SK-N-SH (cell line): ENCODE data around the gene MRPL10. TPM values are rescaled to one million over a fixed set of nuclear protein-coding genes. Genes with fewer than 3 reads are reported as not detected.

Source experiments
- CTCF ChIA-PET: fragments of 300-600, 350-600 bp; formaldehyde crosslinking; extraction: SDS; loops from one replicate; lab custom pipeline; 2021; lab: Yijun Ruan, JAX
- POLR2A ChIA-PET: fragments of 350-600 bp; sonication (Branson Sonifier 250); formaldehyde crosslinking; extraction: SDS; loops from one replicate; lab custom pipeline; 2020; ENCODE audit warnings: antibody characterized with exemption, inconsistent platforms; lab: Yijun Ruan, JAX
- DNase-seq: peaks from one replicate; pipeline ENCODE4 v3.0.0; 2012
- H2AFZ ChIP-seq: fragments of 200-600 bp; sonication (generic); 2 replicates; pipeline ENCODE4 v1.8.1; 2016; ENCODE audit warnings: antibody characterized with exemption, mild to moderate bottlenecking, low read depth
- H3F3A ChIP-seq: fragments of 200-600 bp; sonication (generic); replicated peaks from 2 replicates; pipeline ENCODE3; 2016; ENCODE audit warnings: antibody characterized with exemption, mild to moderate bottlenecking; ENCODE audit not compliant: insufficient read depth
- H3K27ac ChIP-seq, 2 experiments: fragments of 200-500 bp in 1 of 2; fragments of 200-600 bp in 1 of 2; sonication (Bioruptor generic) in 1 of 2; sonication (generic), shearing (Covaris generic) in 1 of 2; 2 replicates each; pipeline versions ENCODE4 v1.5.1 to v1.6.1; 2014 to 2016; ENCODE audit warnings: low read depth in 2 of 2, inconsistent platforms in 1 of 2, low read length in 1 of 2, mild to moderate bottlenecking in 1 of 2, mixed read lengths in 1 of 2
- H3K27me3 ChIP-seq: fragments of 200-600 bp; sonication (generic), shearing (Covaris generic); 2 replicates; pipeline ENCODE4 v1.6.1; 2016; ENCODE audit warnings: mixed run types; ENCODE audit not compliant: insufficient read depth
- H3K36me3 ChIP-seq, 2 experiments: fragments of 200-500 bp in 1 of 2; fragments of 200-600 bp in 1 of 2; sonication (Bioruptor generic) in 1 of 2; sonication (generic) in 1 of 2; replicated peaks in 1 of 2; 2 replicates each; pipeline versions ENCODE3 to v1.5.1; 2014 to 2016; ENCODE audit warnings: low read length in 1 of 2, mild to moderate bottlenecking in 1 of 2; ENCODE audit not compliant: insufficient read depth in 2 of 2, control insufficient read depth in 1 of 2
- H3K4me1 ChIP-seq, 2 experiments: fragments of 200-500 bp in 1 of 2; fragments of 200-600 bp in 1 of 2; sonication (Bioruptor generic) in 1 of 2; sonication (generic), shearing (Covaris generic) in 1 of 2; 2 replicates each; pipeline versions ENCODE4 v1.5.1 to v1.6.1; 2014 to 2016; ENCODE audit warnings: low read depth in 1 of 2, low read length in 1 of 2, mixed run types in 1 of 2; ENCODE audit not compliant: insufficient read depth in 2 of 2, control insufficient read depth in 1 of 2
- H3K4me2 ChIP-seq: fragments of 200-600 bp; sonication (generic), shearing (Covaris generic); 2 replicates; pipeline ENCODE4 v1.6.1; 2017; ENCODE audit warnings: mixed run types
- H3K4me3 ChIP-seq, 2 experiments: fragments of 200-500 bp in 1 of 2; fragments of 200-600 bp in 1 of 2; sonication (Bioruptor generic) in 1 of 2; sonication (generic), shearing (Covaris generic) in 1 of 2; 2 replicates each; pipeline versions ENCODE4 v1.5.1 to v1.8.1; 2014 to 2016; ENCODE audit warnings: low read depth in 2 of 2, inconsistent platforms in 1 of 2, low read length in 1 of 2, mild to moderate bottlenecking in 1 of 2, mixed read lengths in 1 of 2, moderate library complexity in 1 of 2
- H3K79me2 ChIP-seq: fragments of 200-600 bp; sonication (generic); 2 replicates; pipeline ENCODE4 v1.8.1; 2017; ENCODE audit warnings: mild to moderate bottlenecking; ENCODE audit not compliant: insufficient read depth
- H3K9ac ChIP-seq: fragments of 200-600 bp; sonication (generic); 2 replicates; pipeline ENCODE4 v1.6.1; 2017; ENCODE audit warnings: mixed run types
- H3K9me2 ChIP-seq: fragments of 200-600 bp; sonication (generic); 2 replicates; pipeline ENCODE4 v1.6.1; 2017; ENCODE audit warnings: mixed run types
- H3K9me3 ChIP-seq: fragments of 200-600 bp; sonication (generic); 2 replicates; pipeline ENCODE4 v1.6.1; 2017; ENCODE audit warnings: mixed run types, mild to moderate bottlenecking, moderate library complexity
- H4K20me1 ChIP-seq: fragments of 200-600 bp; sonication (generic); 2 replicates; pipeline ENCODE4 v1.6.1; 2017; ENCODE audit warnings: mild to moderate bottlenecking, mixed run types; ENCODE audit not compliant: insufficient read depth
- ELF1 ChIP-seq: IDR thresholded peaks from 2 replicates; pipeline ENCODE4 v1.4.0; 2012
- EP300 ChIP-seq, 2 experiments: IDR thresholded peaks; 2 replicates each; pipeline versions ENCODE4 v1.4.0 to v1.6.1; 2012; ENCODE audit warnings: borderline replicate concordance in 1 of 2, low read depth in 1 of 2, low read length in 1 of 2
- EZH2phosphoT487 ChIP-seq: fragments of 200-600 bp; sonication (generic); IDR thresholded peaks from 2 replicates; pipeline ENCODE4 v1.6.1; 2017; ENCODE audit warnings: low read depth, mixed run types, mild to moderate bottlenecking, antibody characterized with exemption, moderate library complexity, borderline replicate concordance
- FOSL2 ChIP-seq: IDR thresholded peaks from 2 replicates; pipeline ENCODE4 v1.4.0; 2012; ENCODE audit warnings: low read depth, mild to moderate bottlenecking, moderate library complexity, borderline replicate concordance
- FOXM1 ChIP-seq: IDR thresholded peaks from 2 replicates; pipeline ENCODE4 v1.4.0; 2012; ENCODE audit warnings: low read depth, mild to moderate bottlenecking
- GABPA ChIP-seq: IDR thresholded peaks from 2 replicates; pipeline ENCODE4 v1.4.0; 2012; ENCODE audit warnings: low read depth, mild to moderate bottlenecking
- GATA2 ChIP-seq: sonication (generic); formaldehyde crosslinking; IDR thresholded peaks from 2 replicates; pipeline ENCODE4 v1.5.0; 2020; ENCODE audit warnings: mild to moderate bottlenecking, missing genetic modification reagents
- MXI1 ChIP-seq: IDR thresholded peaks from 2 replicates; pipeline ENCODE4 v1.6.1; 2012; ENCODE audit warnings: mild to moderate bottlenecking, low read depth, low read length, improper control_type of control experiment
- NFIC ChIP-seq: IDR thresholded peaks from 2 replicates; pipeline ENCODE4 v1.4.0; 2012; ENCODE audit warnings: borderline replicate concordance
- NRF1 ChIP-seq: IDR thresholded peaks from 2 replicates; pipeline ENCODE4 v1.6.1; 2012; ENCODE audit warnings: low read depth, mild to moderate bottlenecking, low read length
- PBX3 ChIP-seq: IDR thresholded peaks from 2 replicates; pipeline ENCODE4; 2012
- RAD21 ChIP-seq: IDR thresholded peaks from 2 replicates; pipeline ENCODE4 v1.6.1; 2012; ENCODE audit warnings: mild to moderate bottlenecking, low read length
- RCOR1 ChIP-seq: fragments of 150-350 bp; IDR thresholded peaks from 2 replicates; pipeline ENCODE4 v1.6.1; 2017; ENCODE audit warnings: antibody characterized with exemption, low read length
- REST ChIP-seq: IDR thresholded peaks from 2 replicates; pipeline ENCODE4 v1.6.1; 2012; ENCODE audit warnings: mild to moderate bottlenecking, low read depth, low read length, moderate library complexity
- RFX5 ChIP-seq: IDR thresholded peaks from 2 replicates; pipeline ENCODE4 v1.6.1; 2012; ENCODE audit warnings: mild to moderate bottlenecking, improper control_type of control experiment, low read length
- RXRA ChIP-seq: IDR thresholded peaks from 2 replicates; pipeline ENCODE4 v1.4.0; 2012; ENCODE audit warnings: low read depth, mild to moderate bottlenecking, borderline replicate concordance
- TCF12 ChIP-seq: IDR thresholded peaks from 2 replicates; pipeline ENCODE4 v1.4.0; 2012
- TEAD4 ChIP-seq: IDR thresholded peaks from 2 replicates; pipeline ENCODE4 v1.4.0; 2012; ENCODE audit warnings: mild to moderate bottlenecking, borderline replicate concordance; ENCODE audit not compliant: insufficient read depth
- USF1 ChIP-seq: IDR thresholded peaks from 2 replicates; pipeline ENCODE4 v1.4.0; 2012; ENCODE audit warnings: low read depth, borderline replicate concordance
- USF2 ChIP-seq: fragments of 150-350 bp; IDR thresholded peaks from 2 replicates; pipeline ENCODE4 v1.6.1; 2017; ENCODE audit warnings: antibody characterized with exemption, low read length, low read depth, borderline replicate concordance
- YY1 ChIP-seq: IDR thresholded peaks from 2 replicates; pipeline ENCODE4 v1.4.0; 2012; ENCODE audit warnings: low read depth, mild to moderate bottlenecking
- ZBTB33 ChIP-seq: IDR thresholded peaks from 2 replicates; pipeline ENCODE4 v1.4.0; 2012; ENCODE audit warnings: low read depth, borderline replicate concordance
- WGBS: methylation state at CpG from one replicate; pipeline ENCODE4 v1.1.6; 2017; ENCODE audit warnings: low lambda C conversion rate; 5-methylcytosine and 5-hydroxymethylcytosine counted together
- polyA plus RNA-seq, 3 experiments: library from polyadenylated mRNA; depleted of rRNA; stranded (reverse); fragments of >200 nt; gene quantifications; 2 replicates each; pipeline ENCODE4 v1.2.3, GENCODE V29; 2012

Gene MRPL10
- polyA plus RNA-seq, 1 of the 3 experiments (the other 2 are of a cell fraction): 136 TPM

GRCh38 chr17:47872651-47873161 is 41.4 kb upstream of the MRPL10 start (continued):
- no peak for TF ChIP-seq TCF12
- TF ChIP-seq GATA2: no peak
- no peak for TF ChIP-seq EP300 (IDR thresholded peaks at IDR 0.05; ENCODE audit: borderline replicate concordance in 1 of 2, low read depth in 1 of 2, low read length in 1 of 2)
- no peak for TF ChIP-seq FOXM1
- no peak for TF ChIP-seq ZBTB33

GRCh38 chr17:47872019-47872650 is 40.8 kb upstream of the MRPL10 start:
- no peaks in the 10 kb centered on the region for H3K9me3 ChIP-seq
- no peaks in the 10 kb centered on the region for H3K9me2 ChIP-seq
- peaks cover 61% of the 10 kb centered on the region for H3K27me3 ChIP-seq
- H3K4me1 ChIP-seq: no peaks in the 10 kb centered on the region
- CTCF ChIA-PET: interaction anchor here (0.9 to 9.4 kb wide), 9 partner anchors 10 to 31 kb away, joined by 3 to 108 read pairs (median 5); partner anchors contain the start of genes SCRN2 and SP6
- H3K4me2 ChIP-seq: no peak overlapping the region
- no peak overlapping the region for H3K27ac ChIP-seq
- H3K9ac ChIP-seq: no peak overlapping the region
- DNase-seq: no peak
- POLR2A ChIA-PET: no interaction called here
- no peaks in the 10 kb centered on the region for H3K79me2 ChIP-seq
- no peaks in the 10 kb centered on the region for H4K20me1 ChIP-seq
- no peak overlapping the region for H2AFZ ChIP-seq
- H3K4me3 ChIP-seq: no peak overlapping the region
- no peaks in the 10 kb centered on the region for H3F3A ChIP-seq
- no peak for TF ChIP-seq TEAD4
- TF ChIP-seq FOSL2: no peak
- no peak for TF ChIP-seq NFIC
- TF ChIP-seq USF1: no peak
- no peak for TF ChIP-seq RFX5
- no peak for TF ChIP-seq YY1
- TF ChIP-seq MXI1: no peak
- TF ChIP-seq RAD21: no peak
- no peak for TF ChIP-seq GABPA
- no peak for TF ChIP-seq ELF1
- TF ChIP-seq EZH2phosphoT487: no peak
- no peak for TF ChIP-seq RCOR1
- no peak for TF ChIP-seq NRF1
- no peak for TF ChIP-seq REST
- no peak for TF ChIP-seq RXRA
- TF ChIP-seq TCF12: no peak
- TF ChIP-seq USF2: no peak
- TF ChIP-seq PBX3: no peak
- WGBS: 45% methylated on average over 29 of the region's 29 CpGs
- no peaks in the 10 kb centered on the region for H3K36me3 ChIP-seq
